Nephron (organoid): ENCODE results near the gene LINGO4.
A peak's percentile ranks its signal among the peaks of the same experiment; 100 is the strongest.

ENCODE experiments used
- H3K27ac Mint-ChIP-seq, 3 experiments: 2 replicates each; pipeline ENCODE4 v1.8.0; 2020; ENCODE audit warnings: mixed read lengths in 3 of 3, mild to moderate bottlenecking in 2 of 3, moderate library complexity in 1 of 3
- H3K27me3 Mint-ChIP-seq: 2 replicates; pipeline ENCODE4 v1.8.0; 2021; ENCODE audit warnings: low read depth, mild to moderate bottlenecking, moderate library complexity, mixed read lengths
- H3K36me3 Mint-ChIP-seq: 2 replicates; pipeline ENCODE4 v1.8.0; 2020; ENCODE audit warnings: low read depth, mixed read lengths
- H3K4me1 Mint-ChIP-seq: 2 replicates; pipeline ENCODE4 v1.8.0; 2020; ENCODE audit warnings: mixed read lengths
- H3K4me3 Mint-ChIP-seq, 3 experiments: 2 replicates each; pipeline ENCODE4 v1.8.0; 2020; ENCODE audit warnings: mild to moderate bottlenecking in 3 of 3, mixed read lengths in 3 of 3, moderate library complexity in 2 of 3
- H3K9me3 Mint-ChIP-seq: 2 replicates; pipeline ENCODE4 v1.8.0; 2020; ENCODE audit warnings: mixed read lengths
- TF ChIP-seq, protein P1 (sequence below), 3 experiments: fragments of 200-600 bp; sonication (generic); IDR thresholded peaks; one replicate each; pipeline ENCODE4 v1.5.0; 2021; ENCODE audit warnings: antibody characterized with exemption in 3 of 3; ENCODE audit not compliant: unreplicated experiment in 3 of 3

LINGO4 gene

GRCh38 chr1:151838222-151839081, 33.2 kb upstream of the LINGO4 start:
- Mint-ChIP-seq H3K9me3 (peaks cover 3% of the 10 kb centered on the region), H3K27me3 (peaks cover 76% of the 10 kb centered on the region), H3K36me3 (no peaks in the 10 kb centered on the region), H3K4me1 (peaks cover 18% of the 10 kb centered on the region), H3K27ac (no peak overlapping the region), H3K4me3 (peak overlapping the region; percentile 75 to 78 (median 75))
- TF ChIP-seq, protein P1, sequence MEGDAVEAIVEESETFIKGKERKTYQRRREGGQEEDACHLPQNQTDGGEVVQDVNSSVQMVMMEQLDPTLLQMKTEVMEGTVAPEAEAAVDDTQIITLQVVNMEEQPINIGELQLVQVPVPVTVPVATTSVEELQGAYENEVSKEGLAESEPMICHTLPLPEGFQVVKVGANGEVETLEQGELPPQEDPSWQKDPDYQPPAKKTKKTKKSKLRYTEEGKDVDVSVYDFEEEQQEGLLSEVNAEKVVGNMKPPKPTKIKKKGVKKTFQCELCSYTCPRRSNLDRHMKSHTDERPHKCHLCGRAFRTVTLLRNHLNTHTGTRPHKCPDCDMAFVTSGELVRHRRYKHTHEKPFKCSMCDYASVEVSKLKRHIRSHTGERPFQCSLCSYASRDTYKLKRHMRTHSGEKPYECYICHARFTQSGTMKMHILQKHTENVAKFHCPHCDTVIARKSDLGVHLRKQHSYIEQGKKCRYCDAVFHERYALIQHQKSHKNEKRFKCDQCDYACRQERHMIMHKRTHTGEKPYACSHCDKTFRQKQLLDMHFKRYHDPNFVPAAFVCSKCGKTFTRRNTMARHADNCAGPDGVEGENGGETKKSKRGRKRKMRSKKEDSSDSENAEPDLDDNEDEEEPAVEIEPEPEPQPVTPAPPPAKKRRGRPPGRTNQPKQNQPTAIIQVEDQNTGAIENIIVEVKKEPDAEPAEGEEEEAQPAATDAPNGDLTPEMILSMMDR (IDR thresholded peaks at IDR 0.05; ENCODE audit: unreplicated experiment in 3 of 3): no peak

DNA sequence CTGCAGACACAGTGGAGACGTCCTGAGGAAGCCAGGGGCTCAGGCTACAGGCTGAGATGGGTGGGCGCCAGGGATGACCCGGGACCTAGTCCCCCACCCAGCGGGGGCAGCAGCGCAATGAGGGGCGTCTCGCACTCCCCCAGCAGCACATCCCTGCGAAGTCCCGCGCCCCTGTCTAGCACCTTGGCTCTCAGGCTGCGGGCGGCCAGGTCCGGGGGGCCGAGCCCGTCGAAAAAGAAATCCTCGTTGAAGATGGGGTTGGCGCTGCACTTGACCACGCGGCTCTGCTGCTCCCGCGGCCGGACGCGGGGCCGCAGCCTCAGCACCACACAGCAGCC, 32.6 kb upstream of the LINGO4 start:
- Mint-ChIP-seq H3K9me3 (peaks cover 3% of the 10 kb centered on the region), H3K4me3 (peak overlapping the region; percentile 78 to 82 (median 82)), H3K4me1 (peaks cover 24% of the 10 kb centered on the region), H3K27me3 (peaks cover 78% of the 10 kb centered on the region), H3K27ac (no peak overlapping the region), H3K36me3 (no peaks in the 10 kb centered on the region)
- TF ChIP-seq, protein P1 (IDR thresholded peaks at IDR 0.05; ENCODE audit: unreplicated experiment in 3 of 3): no peak

- H3K9me3 Mint-ChIP-seq: peaks cover 3% of the 10 kb centered on the region
- no peaks in the 10 kb centered on the region for H3K36me3 Mint-ChIP-seq
- H3K27me3 Mint-ChIP-seq: peaks cover 72% of the 10 kb centered on the region
- H3K27ac Mint-ChIP-seq: no peak overlapping the region
- peaks cover 25% of the 10 kb centered on the region for H3K4me1 Mint-ChIP-seq
- TF ChIP-seq, protein P1 (IDR thresholded peaks at IDR 0.05; ENCODE audit: unreplicated experiment in 3 of 3): no peak
- H3K4me3 Mint-ChIP-seq: peak overlapping the region; percentile 78 to 82 (median 82)
Observed at GRCh38 chr1:151837197-151837596, 32.0 kb upstream of the LINGO4 start.

DNA sequence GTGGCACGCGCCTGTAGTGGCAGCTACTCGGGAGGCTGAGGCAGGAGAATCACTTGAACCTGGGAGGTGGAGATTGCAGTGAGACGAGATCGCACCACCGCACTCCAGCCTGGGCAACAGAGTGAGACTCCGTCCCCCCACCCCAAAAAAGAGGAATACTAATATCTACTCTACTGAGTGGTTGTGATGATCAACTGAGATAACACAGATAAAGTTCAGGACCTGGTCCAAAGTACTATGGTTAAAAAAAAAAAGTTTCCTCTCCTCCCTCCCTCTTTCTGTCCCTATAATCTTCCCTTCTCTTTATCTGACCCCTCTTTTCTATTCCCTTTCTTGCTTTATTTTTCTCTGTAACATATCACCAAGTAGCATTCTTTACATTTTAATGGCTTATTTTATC, 30.4 kb upstream of the LINGO4 start:
- Mint-ChIP-seq H3K9me3 (peaks cover 3% of the 10 kb centered on the region), H3K27me3 (peaks cover 56% of the 10 kb centered on the region), H3K27ac (no peak overlapping the region), H3K4me3 (no peak overlapping the region), H3K36me3 (no peaks in the 10 kb centered on the region), H3K4me1 (peaks cover 25% of the 10 kb centered on the region)
- TF ChIP-seq, protein P1 (IDR thresholded peaks at IDR 0.05; ENCODE audit: unreplicated experiment in 3 of 3): no peak

DNA sequence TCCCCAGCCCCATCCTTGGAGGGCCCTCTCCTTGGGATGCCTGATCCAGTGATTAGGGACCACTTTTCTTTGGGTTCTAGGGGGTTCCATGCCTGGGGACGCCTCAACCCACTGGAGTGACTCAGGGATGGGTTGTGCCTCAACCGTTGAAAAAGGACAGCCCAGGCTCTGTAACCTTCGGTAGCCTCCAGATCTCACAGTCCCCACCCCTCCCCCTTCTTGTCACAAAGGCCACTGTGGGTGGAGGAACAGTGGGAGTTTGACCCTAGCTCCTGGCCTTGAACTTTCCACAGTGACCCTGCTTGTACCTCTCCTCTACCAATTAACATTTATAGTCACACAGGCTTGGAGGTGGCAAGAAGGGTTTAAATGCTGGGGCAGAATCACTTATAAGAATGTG, 29.0 kb upstream of the LINGO4 start:
- no peak overlapping the region for H3K4me3 Mint-ChIP-seq
- H3K27me3 Mint-ChIP-seq: peaks cover 48% of the 10 kb centered on the region
- peaks cover 32% of the 10 kb centered on the region for H3K4me1 Mint-ChIP-seq
- no peak overlapping the region for H3K27ac Mint-ChIP-seq
- H3K36me3 Mint-ChIP-seq: no peaks in the 10 kb centered on the region
- TF ChIP-seq, protein P1 (IDR thresholded peaks at IDR 0.05; ENCODE audit: unreplicated experiment in 3 of 3): no peak
- H3K9me3 Mint-ChIP-seq: peaks cover 3% of the 10 kb centered on the region
